ENCODE measurements around the gene MYRF.

MYRF gene

GRCh38 chr11:61778920-61779650 is 26.6 kb downstream of the MYRF start:
- no peak for DNase-seq

- no peak for DNase-seq
Observed at GRCh38 chr11:61779666-61780525, 27.5 kb downstream of the MYRF start.

DNA sequence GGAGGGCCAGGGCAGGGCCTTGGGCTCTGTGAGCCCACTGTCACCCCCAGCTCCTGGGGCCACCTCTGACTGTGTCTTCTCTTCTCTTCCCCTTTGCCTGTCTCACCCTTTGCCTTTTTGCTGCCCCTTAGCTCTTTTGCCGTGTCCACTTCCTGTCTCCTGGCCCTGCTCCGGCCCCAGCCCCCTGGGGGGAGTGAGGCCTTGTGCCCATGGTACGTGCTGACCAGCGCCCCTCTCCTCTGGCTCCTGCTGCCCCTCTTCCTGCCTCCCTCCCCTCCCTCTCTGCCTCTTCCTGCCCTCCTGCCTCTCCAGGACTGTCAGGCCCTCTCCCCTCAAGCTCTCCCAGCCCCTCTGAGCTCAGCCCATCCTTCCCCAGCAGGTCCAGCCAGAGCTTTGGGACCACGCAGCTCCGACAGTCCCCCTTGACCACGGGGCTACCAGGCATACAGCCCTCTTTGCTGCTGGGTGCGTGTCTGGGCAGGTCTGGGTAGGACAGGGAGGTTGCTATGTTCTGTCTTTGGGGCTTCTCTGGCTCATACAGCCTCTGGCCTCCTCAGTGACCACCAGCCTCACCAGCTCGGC is 28.2 kb downstream of the MYRF start:
- no peak for DNase-seq

GRCh38 chr11:61781585-61781984 is 29.1 kb downstream of the MYRF start:
- no peak for DNase-seq

DNA sequence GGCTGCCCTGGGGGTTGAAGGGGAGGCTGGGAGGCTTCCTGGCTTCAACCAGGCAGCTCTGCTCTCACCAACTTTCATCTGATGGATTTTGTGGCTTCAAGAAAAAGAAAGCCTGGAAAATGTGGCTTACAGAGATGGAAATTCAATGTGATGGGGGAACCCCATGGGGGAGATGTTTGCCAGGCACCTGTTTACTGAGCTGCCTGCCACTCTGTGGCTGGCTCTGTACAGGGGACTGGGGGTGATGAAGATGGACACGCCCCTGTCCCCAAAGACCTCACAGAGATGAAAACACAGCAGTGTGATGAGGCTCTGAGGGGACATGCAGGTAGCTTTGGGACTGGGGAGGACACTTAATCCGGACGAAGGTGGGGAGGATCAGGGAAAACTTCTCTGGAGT is 29.9 kb downstream of the MYRF start:
- DNase-seq: no peak

DNA sequence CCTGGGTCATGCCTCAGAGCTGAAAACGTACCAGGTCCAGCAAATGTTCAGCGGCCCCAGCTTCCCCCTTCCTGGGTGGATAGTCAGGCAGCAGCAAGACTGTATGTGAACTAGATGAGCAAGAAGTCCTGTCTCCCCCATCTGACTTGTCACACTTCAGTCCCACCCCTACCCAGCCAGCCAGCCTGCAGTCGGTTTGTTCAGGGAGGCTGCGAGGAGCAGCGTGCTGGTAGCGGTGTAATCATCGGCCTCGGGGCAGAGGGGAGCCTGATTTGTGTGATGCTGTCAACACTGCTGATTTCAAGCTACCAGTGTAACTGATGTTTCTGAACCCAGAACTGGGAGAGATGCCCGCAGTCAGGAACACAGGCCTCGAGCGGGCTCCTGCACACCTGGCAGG is 30.4 kb downstream of the MYRF start:
- DNase-seq: no peak

- DNase-seq: no peak
Observed at GRCh38 chr11:61783717-61784505, 31.5 kb downstream of the MYRF start.

GRCh38 chr11:61784506-61784805 is 32.0 kb downstream of the MYRF start:
- DNase-seq: no peak

GRCh38 chr11:61785837-61786402 is 33.5 kb downstream of the MYRF start:
- DNase-seq: no peak

DNA sequence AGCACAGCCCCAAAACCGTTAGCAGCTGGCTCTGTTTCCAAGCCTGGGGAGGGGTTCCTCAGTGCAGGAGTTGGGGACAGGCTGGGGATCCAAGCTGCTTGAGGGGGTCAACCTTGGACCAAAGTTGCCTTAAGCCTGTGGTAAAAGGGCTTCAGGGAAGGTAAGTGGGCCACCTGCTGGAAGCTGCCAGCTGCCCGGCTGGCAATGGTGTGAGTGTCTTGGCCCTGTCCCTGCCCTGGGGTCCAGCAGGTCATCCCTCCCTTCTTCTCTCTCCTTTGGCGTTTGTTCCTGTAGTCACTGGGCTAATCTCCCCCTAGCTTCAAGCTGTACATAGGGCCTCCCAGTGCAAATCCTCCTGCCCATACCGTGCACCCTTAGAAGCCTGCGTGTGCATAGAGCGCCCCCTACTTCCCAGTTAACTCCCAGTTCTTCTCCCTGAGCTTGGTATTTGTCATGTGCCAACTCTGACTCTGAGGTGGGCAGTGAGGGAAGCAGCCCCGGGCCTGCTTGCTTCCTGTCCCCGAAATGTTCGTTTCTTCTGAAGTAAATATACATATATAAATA is 35.6 kb downstream of the MYRF start:
- DNase-seq: peak; percentile 23

GRCh38 chr11:61791737-61792309 is 39.4 kb downstream of the MYRF start:
- peak; percentile 25 for DNase-seq

- peak; percentile 86 for DNase-seq
Observed at GRCh38 chr11:61792310-61793082, 40.1 kb downstream of the MYRF start, which contains the start of the genes FEN1 and TMEM258. Gene FEN1, plus strand, starts transcription at chr11:61792911. Its CDS starts 2,451 bp downstream, at chr11:61795362. Gene TMEM258, minus strand, starts transcription at chr11:61792599. Its CDS starts 41 bp downstream, at chr11:61792558.

- DNase-seq: no peak
Observed at GRCh38 chr11:61793083-61793828, 40.8 kb downstream of the MYRF start.

DNA sequence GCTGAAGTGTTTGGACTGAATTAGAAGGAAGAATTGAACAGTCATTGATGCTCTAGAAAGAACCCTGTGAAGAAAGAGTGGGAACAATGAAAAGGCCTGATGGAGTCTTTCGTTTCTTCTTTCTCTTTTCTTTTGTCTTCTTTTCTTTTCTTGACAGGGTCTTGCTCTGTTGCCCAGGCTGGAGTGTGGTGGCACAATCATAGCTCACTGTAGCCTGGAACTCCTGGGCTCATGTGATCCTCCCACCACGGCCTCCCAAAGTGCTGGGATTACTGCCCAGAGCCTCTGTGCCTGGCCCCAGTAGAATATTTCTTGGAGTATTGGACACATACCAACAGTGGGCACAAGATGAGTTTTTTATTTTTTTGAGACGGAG is 41.4 kb downstream of the MYRF start:
- no peak for DNase-seq

GRCh38 chr11:61794579-61794978 is 42.1 kb downstream of the MYRF start:
- no peak for DNase-seq

DNA sequence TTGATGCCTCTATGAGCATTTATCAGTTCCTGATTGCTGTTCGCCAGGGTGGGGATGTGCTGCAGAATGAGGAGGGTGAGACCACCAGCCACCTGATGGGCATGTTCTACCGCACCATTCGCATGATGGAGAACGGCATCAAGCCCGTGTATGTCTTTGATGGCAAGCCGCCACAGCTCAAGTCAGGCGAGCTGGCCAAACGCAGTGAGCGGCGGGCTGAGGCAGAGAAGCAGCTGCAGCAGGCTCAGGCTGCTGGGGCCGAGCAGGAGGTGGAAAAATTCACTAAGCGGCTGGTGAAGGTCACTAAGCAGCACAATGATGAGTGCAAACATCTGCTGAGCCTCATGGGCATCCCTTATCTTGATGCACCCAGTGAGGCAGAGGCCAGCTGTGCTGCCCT is 43.0 kb downstream of the MYRF start:
- DNase-seq: no peak

DNA sequence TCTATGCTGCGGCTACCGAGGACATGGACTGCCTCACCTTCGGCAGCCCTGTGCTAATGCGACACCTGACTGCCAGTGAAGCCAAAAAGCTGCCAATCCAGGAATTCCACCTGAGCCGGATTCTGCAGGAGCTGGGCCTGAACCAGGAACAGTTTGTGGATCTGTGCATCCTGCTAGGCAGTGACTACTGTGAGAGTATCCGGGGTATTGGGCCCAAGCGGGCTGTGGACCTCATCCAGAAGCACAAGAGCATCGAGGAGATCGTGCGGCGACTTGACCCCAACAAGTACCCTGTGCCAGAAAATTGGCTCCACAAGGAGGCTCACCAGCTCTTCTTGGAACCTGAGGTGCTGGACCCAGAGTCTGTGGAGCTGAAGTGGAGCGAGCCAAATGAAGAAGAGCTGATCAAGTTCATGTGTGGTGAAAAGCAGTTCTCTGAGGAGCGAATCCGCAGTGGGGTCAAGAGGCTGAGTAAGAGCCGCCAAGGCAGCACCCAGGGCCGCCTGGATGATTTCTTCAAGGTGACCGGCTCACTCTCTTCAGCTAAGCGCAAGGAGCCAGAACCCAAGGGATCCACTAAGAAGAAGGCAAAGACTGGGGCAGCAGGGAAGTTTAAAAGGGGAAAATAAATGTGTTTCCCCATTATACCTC is 43.6 kb downstream of the MYRF start:
- no peak for DNase-seq

DNA sequence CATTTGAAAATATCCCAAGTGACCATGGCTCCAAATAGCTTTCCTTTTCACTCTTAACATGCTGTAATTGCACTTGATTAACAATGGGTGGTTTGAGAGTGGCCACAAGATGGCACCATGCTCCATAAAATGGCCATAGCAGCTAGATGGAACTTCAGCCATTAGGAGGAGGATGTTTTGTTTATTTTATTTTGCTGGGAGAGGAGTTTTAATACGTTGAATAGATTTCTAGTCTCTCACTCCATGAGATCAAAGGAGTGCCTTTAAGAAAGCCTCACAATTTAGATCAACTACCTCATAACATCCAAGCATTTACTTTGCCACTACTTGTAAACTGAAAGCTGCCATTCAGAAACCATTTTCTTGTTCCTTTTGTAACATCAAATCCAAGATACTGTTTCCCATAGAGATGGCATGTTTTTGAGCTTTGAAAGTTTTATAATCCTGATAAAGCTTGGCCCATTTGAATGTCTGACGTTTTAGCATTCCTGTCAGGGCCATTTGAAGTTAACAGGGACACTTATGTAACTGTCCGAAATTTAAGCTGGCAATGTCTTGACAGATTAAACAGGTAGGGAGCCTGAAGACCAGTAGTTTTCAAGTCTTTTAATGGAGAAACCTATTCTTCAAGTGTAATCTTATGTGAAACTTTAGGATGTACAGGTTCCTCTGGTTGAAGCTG is 45.0 kb downstream of the MYRF start:
- DNase-seq: peak; percentile 83

GRCh38 chr11:61799665-61800284 is 47.3 kb downstream of the MYRF start:
- no peak for DNase-seq
